Mesenchymal stem cell (in vitro differentiated cells and primary cell): ENCODE data around the gene ARL10. TPM values are rescaled to one million over a fixed set of nuclear protein-coding genes. Genes with fewer than 3 reads are reported as not detected.

Source experiments
- DNase-seq: peaks from one replicate; pipeline ENCODE4 v3.0.0-alpha.2; 2013
- H2AFZ ChIP-seq: one replicate; pipeline ENCODE4 v1.6.1; 2013; ENCODE audit warnings: low read depth, mild to moderate bottlenecking, control low read depth, inconsistent platforms, low read length, moderate library complexity
- H2AK5ac ChIP-seq: 2 replicates; pipeline ENCODE4 v1.6.1; 2013; ENCODE audit warnings: low read length, moderate library complexity, mild to moderate bottlenecking, inconsistent platforms; ENCODE audit not compliant: severe bottlenecking
- H2BK120ac ChIP-seq: one replicate; pipeline ENCODE4 v1.6.1; 2013; ENCODE audit warnings: low read depth, mild to moderate bottlenecking, inconsistent platforms, low read length, moderate library complexity
- H2BK12ac ChIP-seq, 2 experiments: one replicate each; pipeline ENCODE4 v1.6.1; 2013; ENCODE audit warnings: inconsistent platforms in 2 of 2, low read length in 2 of 2, mild to moderate bottlenecking in 2 of 2, moderate library complexity in 2 of 2, control low read depth in 1 of 2
- H2BK15ac ChIP-seq: one replicate; pipeline ENCODE4 v1.6.1; 2013; ENCODE audit warnings: mild to moderate bottlenecking, low read depth, inconsistent platforms; ENCODE audit not compliant: poor library complexity, severe bottlenecking
- H2BK5ac ChIP-seq: 2 replicates; pipeline ENCODE4 v1.6.1; 2013; ENCODE audit warnings: low read depth, mild to moderate bottlenecking, low read length, control low read depth, inconsistent platforms; ENCODE audit not compliant: poor library complexity, severe bottlenecking
- H3K14ac ChIP-seq, 2 experiments: one replicate each; pipeline ENCODE4 v1.6.1; 2013; ENCODE audit warnings: inconsistent platforms in 2 of 2, low read length in 2 of 2, control low read depth in 1 of 2, mild to moderate bottlenecking in 1 of 2, moderate library complexity in 1 of 2
- H3K18ac ChIP-seq, 2 experiments: one replicate each; pipeline ENCODE4 v1.6.1; 2013; ENCODE audit warnings: inconsistent platforms in 2 of 2, low read length in 2 of 2, control low read depth in 1 of 2, low read depth in 1 of 2, mild to moderate bottlenecking in 1 of 2
- H3K23ac ChIP-seq, 2 experiments: one replicate each; pipeline ENCODE4 v1.6.1; 2013; ENCODE audit warnings: inconsistent platforms in 2 of 2, low read length in 2 of 2, mild to moderate bottlenecking in 2 of 2, moderate library complexity in 2 of 2, control low read depth in 1 of 2
- H3K27ac ChIP-seq: 2 replicates; pipeline ENCODE4 v1.5.1; 2013; ENCODE audit warnings: mild to moderate bottlenecking, moderate library complexity, low read length, control low read depth, inconsistent platforms; ENCODE audit not compliant: poor library complexity, severe bottlenecking
- H3K27me3 ChIP-seq, 2 experiments: 2 replicates each; pipeline versions ENCODE4 v1.6.1 to v1.7.0; 2013; ENCODE audit warnings: low read length in 2 of 2, mild to moderate bottlenecking in 2 of 2, moderate library complexity in 2 of 2, control low read depth in 1 of 2, inconsistent platforms in 1 of 2; ENCODE audit not compliant: control insufficient read depth in 1 of 2, insufficient read depth in 1 of 2
- H3K36me3 ChIP-seq, 2 experiments: 2 replicates each; pipeline versions ENCODE4 v1.6.1 to v1.7.0; 2013; ENCODE audit warnings: low read length in 2 of 2, control low read depth in 1 of 2, inconsistent platforms in 1 of 2, low read depth in 1 of 2, mild to moderate bottlenecking in 1 of 2; ENCODE audit not compliant: insufficient read depth in 2 of 2, control insufficient read depth in 1 of 2
- H3K4ac ChIP-seq, 2 experiments: one replicate each; pipeline ENCODE4 v1.6.1; 2013; ENCODE audit warnings: inconsistent platforms in 2 of 2, low read length in 2 of 2, mild to moderate bottlenecking in 2 of 2, moderate library complexity in 2 of 2, control low read depth in 1 of 2, low read depth in 1 of 2
- H3K4me1 ChIP-seq: 2 replicates; pipeline ENCODE4 v1.6.1; 2013; ENCODE audit warnings: low read depth, low read length, control low read depth; ENCODE audit not compliant: control insufficient read depth, insufficient read depth
- H3K4me2 ChIP-seq: 2 replicates; pipeline ENCODE4 v1.6.1; 2013; ENCODE audit warnings: low read length, mild to moderate bottlenecking, inconsistent platforms; ENCODE audit not compliant: poor library complexity, severe bottlenecking
- H3K4me3 ChIP-seq, 2 experiments: 2 replicates each; pipeline versions ENCODE4 v1.5.1 to v1.7.0; 2013; ENCODE audit warnings: low read length in 2 of 2, mild to moderate bottlenecking in 2 of 2, control low read depth in 1 of 2, low read depth in 1 of 2; ENCODE audit not compliant: insufficient read depth in 1 of 2
- H3K79me1 ChIP-seq: replicated peaks from 2 replicates; pipeline ENCODE4 v1.6.1; 2013; ENCODE audit warnings: mild to moderate bottlenecking, control low read depth, low read length, inconsistent platforms; ENCODE audit not compliant: poor library complexity, severe bottlenecking
- H3K9ac ChIP-seq: 2 replicates; pipeline ENCODE4 v1.7.0; 2013; ENCODE audit warnings: mild to moderate bottlenecking, low read length, moderate library complexity
- H3K9me3 ChIP-seq: 2 replicates; pipeline ENCODE4 v1.7.0; 2013; ENCODE audit warnings: mild to moderate bottlenecking, low read length; ENCODE audit not compliant: control insufficient read depth
- H4K8ac ChIP-seq: one replicate; pipeline ENCODE4 v1.6.1; 2013; ENCODE audit warnings: inconsistent platforms, mild to moderate bottlenecking, low read length, moderate library complexity
- H4K91ac ChIP-seq: one replicate; pipeline ENCODE4 v1.6.1; 2013; ENCODE audit warnings: mild to moderate bottlenecking, low read length, inconsistent platforms
- WGBS: methylation state at CpG from one replicate; pipeline ENCODE4 v1.1.7; 2013; ENCODE audit warnings: mixed read lengths; 5-methylcytosine and 5-hydroxymethylcytosine counted together
- polyA plus RNA-seq, 2 experiments: library from polyadenylated mRNA; stranded (reverse); fragments of 200-250 nt; gene quantifications; one replicate each; pipeline ENCODE4 v1.2.3, GENCODE V29; 2013

ARL10 gene
- 4.8 TPM for polyA plus RNA-seq (2013, experiment 1 of 2)
- polyA plus RNA-seq (2013, experiment 2 of 2) = 4.6 TPM

GRCh38 chr5:176365351-176366231, at the start of gene ARL10:
TSS of gene ARL10 (plus strand) at chr5:176365487. CDS start at chr5:176365564, 77 bp downstream.
- H3K9ac ChIP-seq = peak within 1 kb of the TSS; percentile 76
- H2AFZ ChIP-seq = peak within 1 kb of the TSS; percentile 85
- H2BK15ac ChIP-seq = peak within 1 kb of the TSS; percentile 80
- peak within 1 kb of the TSS; percentile 66 for H4K8ac ChIP-seq
- peak within 1 kb of the TSS; percentile 88 for H3K4me2 ChIP-seq
- H2BK12ac ChIP-seq = peak within 1 kb of the TSS in 1 of 2 experiments; percentile 64
- H3K27me3 ChIP-seq = no peaks in the 10 kb centered on the region
- no peak within 1 kb of the TSS for H2BK5ac ChIP-seq
- H3K23ac ChIP-seq = peak within 1 kb of the TSS in 1 of 2 experiments; percentile 84
- peaks cover 27% of the 10 kb centered on the region for H3K79me1 ChIP-seq
- under 1% methylated on average over 75 of the region's 108 CpGs for WGBS
- peaks cover 26 to 28% of the 10 kb centered on the region in 2 experiments for H3K36me3 ChIP-seq
- peak within 1 kb of the TSS; percentile 70 for H4K91ac ChIP-seq
- H3K4me1 ChIP-seq = peaks cover 19% of the 10 kb centered on the region
- no peaks in the 10 kb centered on the region for H3K9me3 ChIP-seq
- no peak within 1 kb of the TSS for H2AK5ac ChIP-seq
- H3K4me3 ChIP-seq = peak within 1 kb of the TSS; percentile 87 to 92
- peak within 1 kb of the TSS in 1 of 2 experiments; percentile 98 for H3K14ac ChIP-seq
- H2BK120ac ChIP-seq = peak within 1 kb of the TSS; percentile 80
- peak within 1 kb of the TSS; percentile 24 to 92 for H3K4ac ChIP-seq
- DNase-seq = peak; percentile 33
- peak within 1 kb of the TSS; percentile 69 to 99 for H3K18ac ChIP-seq
- no peak within 1 kb of the TSS for H3K27ac ChIP-seq

- Histone ChIP-seq H2AK5ac (no peak overlapping the region), H3K4ac (no peak overlapping the region), H3K14ac (no peak overlapping the region), H3K9me3 (no peaks in the 10 kb centered on the region), H3K27me3 (no peaks in the 10 kb centered on the region), H2AFZ (no peak overlapping the region), H2BK15ac (no peak overlapping the region), H2BK120ac (no peak overlapping the region), H3K18ac (no peak overlapping the region), H3K23ac (no peak overlapping the region), H3K4me2 (no peak overlapping the region), H3K79me1 (no peaks in the 10 kb centered on the region), H3K36me3 (peaks cover 8 to 38% of the 10 kb centered on the region in 2 experiments), H3K4me1 (no peaks in the 10 kb centered on the region), H4K8ac (no peak overlapping the region), H3K4me3 (no peak overlapping the region), H4K91ac (no peak overlapping the region), H3K9ac (no peak overlapping the region), H2BK5ac (no peak overlapping the region), H3K27ac (no peak overlapping the region), H2BK12ac (no peak overlapping the region)
- DNase-seq = no peak
- WGBS = 97% methylated on average over 5 of the region's 7 CpGs
Measured at GRCh38 chr5:176317534-176318374, 47.5 kb upstream of the ARL10 start.

GRCh38 chr5:176319827-176320554, 45.3 kb upstream of the ARL10 start:
- Histone ChIP-seq H2BK5ac (no peak overlapping the region), H3K9me3 (no peaks in the 10 kb centered on the region), H3K4me1 (no peaks in the 10 kb centered on the region), H3K27ac (no peak overlapping the region), H3K79me1 (no peaks in the 10 kb centered on the region), H2AFZ (no peak overlapping the region), H3K14ac (no peak overlapping the region), H3K23ac (no peak overlapping the region), H4K91ac (no peak overlapping the region), H3K9ac (no peak overlapping the region), H2AK5ac (no peak overlapping the region), H2BK12ac (no peak overlapping the region), H3K4me2 (no peak overlapping the region), H2BK15ac (no peak overlapping the region), H3K27me3 (no peaks in the 10 kb centered on the region), H2BK120ac (no peak overlapping the region), H4K8ac (no peak overlapping the region), H3K18ac (no peak overlapping the region), H3K36me3 (peaks cover 5 to 44% of the 10 kb centered on the region in 2 experiments), H3K4me3 (no peak overlapping the region), H3K4ac (no peak overlapping the region)
- 98% methylated on average over 8 of the region's 9 CpGs for WGBS
- DNase-seq = peak; percentile 14
